Stimulated activated CD8-positive, alpha-beta memory T cell treated with anti-CD3 and anti-CD28 coated beads, Interleukin-15, amount 100 ng/mL, for 1 hour (primary cell): ENCODE measurements around the gene ASCC3.
"Not testable (repeated sequence)": the region's sequence is repeated elsewhere in the genome, so short reads cannot be mapped to it uniquely, and the experiment has no call there.

Experiments
- DNase-seq: peaks from one replicate; pipeline ENCODE4 v3.0.0-alpha.2; 2020; ENCODE audit warnings: low read depth

Gene ASCC3

GRCh38 chr6:100803264-100804045, 77.7 kb downstream of the ASCC3 start:
- no peak for DNase-seq

GRCh38 chr6:100801036-100801435, 80.1 kb downstream of the ASCC3 start:
- no peak for DNase-seq

GRCh38 chr6:100796049-100796823, 84.9 kb downstream of the ASCC3 start:
- DNase-seq = no peak

- DNase-seq = no peak
Observed at GRCh38 chr6:100790084-100790483, 91.0 kb downstream of the ASCC3 start.

GRCh38 chr6:100785982-100786381, 95.1 kb downstream of the ASCC3 start:
- no peak for DNase-seq

- no peak for DNase-seq
Observed at GRCh38 chr6:100780648-100781047, 100.5 kb downstream of the ASCC3 start.

- no peak for DNase-seq
Observed at GRCh38 chr6:100775667-100776066, 105.5 kb downstream of the ASCC3 start.

GRCh38 chr6:100774681-100775080, 106.4 kb downstream of the ASCC3 start:
- no peak for DNase-seq

GRCh38 chr6:100768816-100769351, 112.2 kb downstream of the ASCC3 start:
- no peak for DNase-seq

GRCh38 chr6:100763617-100764241, 117.4 kb downstream of the ASCC3 start:
- no peak for DNase-seq

- DNase-seq = no peak
Observed at GRCh38 chr6:100761841-100762240, 119.3 kb downstream of the ASCC3 start.

- not testable (repeated sequence) for DNase-seq
Observed at GRCh38 chr6:100758386-100758785, 122.7 kb downstream of the ASCC3 start.

- DNase-seq = no peak
Observed at GRCh38 chr6:100753421-100753820, 127.7 kb downstream of the ASCC3 start.

GRCh38 chr6:100751590-100751989, 129.5 kb downstream of the ASCC3 start:
- DNase-seq = no peak

GRCh38 chr6:100745419-100746041, 135.6 kb downstream of the ASCC3 start:
- no peak for DNase-seq

- DNase-seq = no peak
Observed at GRCh38 chr6:100740439-100740838, 140.7 kb downstream of the ASCC3 start.

GRCh38 chr6:100737720-100738119, 143.4 kb downstream of the ASCC3 start:
- DNase-seq = not testable (repeated sequence)

- DNase-seq = no peak
Observed at GRCh38 chr6:100731411-100731810, 149.7 kb downstream of the ASCC3 start.

GRCh38 chr6:100730001-100730980, 150.8 kb downstream of the ASCC3 start:
- DNase-seq = no peak

- DNase-seq = no peak
Observed at GRCh38 chr6:100726666-100727065, 154.5 kb downstream of the ASCC3 start.

GRCh38 chr6:100724696-100725095, 156.4 kb downstream of the ASCC3 start:
- DNase-seq = no peak
